ENCODE data around the gene CALML6.
"Not testable (repeated sequence)": the region's sequence is repeated elsewhere in the genome, so short reads cannot be mapped to it uniquely, and the experiment has no call there.

CALML6 gene

GRCh38 chr1:1926886-1927660, 12.0 kb downstream of the CALML6 start:
- no peak for DNase-seq

DNA sequence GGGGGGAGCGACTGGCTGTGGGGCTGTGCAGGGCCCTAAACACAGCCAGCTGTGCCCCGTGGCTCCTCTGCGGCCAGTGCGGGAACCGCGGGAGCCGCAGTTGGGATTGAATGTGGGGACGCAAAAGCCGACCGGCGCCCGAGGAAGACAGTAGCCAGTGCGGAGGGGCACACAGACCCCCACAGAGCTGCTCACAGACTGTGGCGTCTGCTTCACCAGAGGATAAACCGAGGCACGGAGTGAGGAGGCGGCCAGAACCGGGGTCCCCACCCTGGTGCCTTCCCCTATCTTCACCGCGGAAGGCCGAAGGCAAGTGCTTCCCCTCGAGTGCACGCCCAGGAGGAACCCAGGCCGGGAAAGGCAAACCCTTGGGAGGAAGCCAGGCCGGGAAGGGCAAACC, 12.7 kb downstream of the CALML6 start:
- no peak for DNase-seq

DNA sequence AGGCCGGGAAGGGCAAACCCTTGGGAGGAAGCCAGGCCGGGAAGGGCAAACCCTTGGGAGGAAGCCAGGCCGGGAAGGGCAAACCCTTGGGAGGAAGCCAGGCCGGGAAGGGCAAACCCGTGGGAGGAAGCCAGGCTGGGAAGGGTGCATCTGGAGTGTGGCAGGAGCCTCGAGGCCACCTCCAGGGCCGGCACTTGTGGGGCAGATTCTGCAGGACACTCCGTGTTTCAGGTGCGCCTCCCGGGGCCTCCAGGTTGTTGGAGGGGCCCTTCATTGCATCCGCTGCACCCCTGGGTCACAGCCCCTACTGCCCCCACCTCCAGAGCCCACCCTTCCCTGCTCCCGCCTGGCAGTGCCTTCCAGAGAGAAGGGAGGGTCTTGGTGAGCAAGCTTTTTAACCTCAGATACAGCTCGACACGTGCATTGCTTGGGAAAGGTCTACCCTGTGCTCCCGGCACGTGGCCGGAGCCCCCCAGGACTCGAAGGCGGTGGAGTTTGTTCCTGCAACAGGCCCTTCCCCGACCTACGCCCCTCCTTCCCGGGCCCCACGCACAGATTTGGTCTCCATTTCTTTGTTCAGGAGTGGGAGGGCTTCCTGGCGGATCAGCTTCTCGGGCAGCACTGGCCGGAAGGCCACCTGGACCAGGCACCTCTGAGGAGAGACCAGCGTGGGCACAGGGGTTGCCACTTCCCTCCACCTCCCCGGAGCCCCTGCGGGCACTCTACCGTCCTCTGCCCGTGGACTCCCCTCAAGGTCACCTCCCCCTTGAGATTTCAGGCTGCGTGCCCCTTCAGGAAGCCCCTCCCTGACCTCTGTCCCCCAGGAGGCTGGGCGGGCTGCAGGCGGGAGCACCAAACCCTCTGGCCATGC, 13.4 kb downstream of the CALML6 start:
- DNase-seq, result no peak

- DNase-seq, result no peak
Observed at GRCh38 chr1:1929102-1929638, 14.1 kb downstream of the CALML6 start.

GRCh38 chr1:1929639-1930545, 14.8 kb downstream of the CALML6 start:
- no peak for DNase-seq

DNA sequence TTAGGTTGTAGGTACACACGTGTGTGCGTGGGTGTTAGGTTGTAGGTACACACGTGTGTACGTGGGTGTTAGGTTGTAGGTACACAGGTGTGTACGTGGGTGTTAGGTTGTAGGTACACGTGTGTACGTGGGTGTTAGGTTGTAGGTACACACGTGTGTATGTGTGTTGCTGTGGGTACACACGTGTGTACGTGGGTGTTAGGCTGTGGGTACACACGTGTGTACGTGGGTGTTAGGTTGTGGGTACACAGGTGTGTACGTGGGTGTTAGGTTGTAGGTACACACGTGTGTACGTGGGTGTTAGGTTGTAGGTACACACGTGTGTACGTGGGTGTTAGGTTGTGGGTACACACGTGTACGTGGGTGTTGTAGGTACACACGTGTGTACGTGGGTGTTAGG, 19.8 kb downstream of the CALML6 start:
- not testable (repeated sequence) for DNase-seq

GRCh38 chr1:1937061-1937460, 22.0 kb downstream of the CALML6 start:
- DNase-seq, result no peak

DNA sequence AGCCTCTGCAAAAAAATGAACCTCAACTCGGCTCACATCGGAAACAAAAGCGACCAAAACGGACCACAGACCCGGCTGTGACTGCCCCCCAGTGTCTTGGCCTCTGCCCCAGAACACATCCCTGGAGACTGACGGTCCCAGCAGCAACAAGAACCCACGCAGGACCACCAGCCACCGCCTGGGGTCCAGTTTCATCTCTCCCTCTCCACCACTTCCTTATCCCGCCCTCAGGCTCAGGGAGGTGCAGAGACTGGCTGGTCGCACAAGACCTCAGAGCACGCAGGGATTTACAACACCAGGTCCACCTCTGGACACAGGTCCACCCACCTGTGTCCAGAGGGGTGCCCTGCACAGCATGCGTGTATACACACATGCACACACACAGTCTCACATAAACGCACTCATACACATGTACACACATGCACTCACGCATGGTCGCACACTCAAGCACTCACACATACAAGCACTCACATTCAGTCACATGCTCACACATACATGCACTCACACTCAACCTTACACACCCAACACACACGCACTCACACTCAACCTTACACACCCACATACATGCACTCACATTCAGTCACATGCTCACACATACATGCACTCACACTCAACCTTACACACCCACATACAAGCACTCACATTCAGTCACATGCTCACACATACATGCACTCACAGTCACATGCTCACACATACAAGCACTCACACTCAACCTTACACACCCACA, 22.7 kb downstream of the CALML6 start:
- no peak for DNase-seq

DNA sequence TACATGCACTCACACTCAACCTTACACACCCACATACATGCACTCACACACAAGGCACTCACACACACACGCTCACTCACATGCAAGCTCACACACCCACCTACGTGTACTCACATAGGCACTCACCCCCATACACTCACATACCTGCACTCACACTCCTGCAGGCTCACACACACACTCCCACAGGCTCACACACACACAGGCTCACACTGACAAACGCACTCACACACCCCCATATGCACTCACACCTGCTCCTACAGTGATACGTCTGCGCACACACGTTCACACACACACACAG, 23.2 kb downstream of the CALML6 start:
- no peak for DNase-seq

DNA sequence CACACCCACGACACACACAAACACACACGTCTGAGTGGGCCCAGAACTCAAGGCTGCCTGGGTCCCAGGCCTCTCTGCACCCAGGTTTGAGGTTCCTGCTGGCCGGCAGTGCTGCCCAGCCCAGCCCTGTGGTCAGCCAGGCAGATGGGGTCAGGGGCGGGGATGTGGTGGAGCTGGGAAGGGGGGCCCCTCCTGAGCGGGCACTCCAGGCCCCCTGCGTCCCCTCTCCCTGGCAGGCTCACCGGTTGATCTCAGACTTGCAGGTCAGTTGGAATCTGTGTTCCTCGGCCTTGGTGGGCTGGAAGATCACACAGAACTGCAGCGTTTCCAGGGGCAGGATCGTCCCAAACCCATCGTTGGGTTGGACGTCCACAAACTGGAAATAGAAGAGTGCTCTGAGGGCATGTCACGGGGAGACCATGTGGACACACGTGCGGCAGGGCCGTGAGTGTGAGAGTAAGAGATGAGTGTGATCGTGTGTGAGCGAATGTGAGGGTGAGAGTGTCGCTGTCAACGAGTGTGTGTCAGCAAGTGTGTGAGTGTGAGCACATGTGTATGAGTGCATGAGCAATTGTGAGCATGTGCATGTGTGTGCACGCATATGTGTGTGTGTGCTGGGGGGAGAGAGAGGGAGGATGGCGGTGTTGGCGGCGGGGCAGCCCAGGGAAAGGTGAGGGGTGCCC, 23.7 kb downstream of the CALML6 start:
- no peak for DNase-seq

- DNase-seq, result no peak
Observed at GRCh38 chr1:1939296-1940122, 24.4 kb downstream of the CALML6 start.

- no peak for DNase-seq
Observed at GRCh38 chr1:1940123-1940425, 25.0 kb downstream of the CALML6 start.

GRCh38 chr1:1941211-1941841, 26.3 kb downstream of the CALML6 start:
- DNase-seq, result no peak

DNA sequence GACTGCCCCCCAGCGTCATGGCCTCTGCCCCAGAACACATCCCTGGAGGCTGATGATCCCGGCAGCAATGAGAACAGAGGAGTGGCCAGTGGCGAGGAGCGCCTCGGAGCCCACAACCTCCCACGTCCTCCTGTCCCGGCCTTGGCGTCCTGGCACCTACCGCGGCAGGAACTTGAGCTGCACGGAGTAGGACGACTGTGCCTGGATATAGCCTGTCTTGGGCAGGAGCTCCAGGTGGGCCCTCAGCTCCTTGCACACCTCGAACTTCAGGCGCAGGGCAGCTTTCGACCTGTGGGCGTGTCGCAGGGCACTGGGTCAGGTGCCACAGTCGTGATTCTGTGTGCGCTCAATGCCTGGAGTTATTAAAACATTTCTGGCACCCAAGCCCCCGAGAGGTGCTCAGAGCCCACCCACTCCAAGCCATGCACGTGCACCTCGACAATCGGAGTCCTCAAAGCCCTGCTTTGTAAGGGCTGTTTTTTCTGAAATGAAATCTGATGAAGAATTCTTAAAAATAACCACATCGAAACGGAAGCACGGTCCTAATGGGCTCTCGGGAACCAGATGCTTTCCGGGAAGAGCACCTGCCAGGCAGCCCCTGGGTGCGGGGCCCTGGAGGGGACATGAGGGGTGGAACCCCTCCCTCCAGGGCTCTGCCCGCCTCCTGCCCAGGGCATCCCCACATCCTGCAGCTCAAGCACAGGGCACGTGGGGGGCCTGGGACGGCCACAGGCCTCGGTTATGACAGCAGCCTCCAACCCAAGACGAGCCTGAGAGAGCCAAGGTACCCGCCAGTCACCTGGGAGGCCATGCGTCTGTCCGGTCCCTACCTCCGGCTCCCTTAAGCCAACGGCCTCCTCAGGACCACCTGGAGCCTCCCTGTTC, 27.1 kb downstream of the CALML6 start:
- no peak for DNase-seq

- DNase-seq, result no peak
Observed at GRCh38 chr1:1942753-1943656, 27.9 kb downstream of the CALML6 start.

DNA sequence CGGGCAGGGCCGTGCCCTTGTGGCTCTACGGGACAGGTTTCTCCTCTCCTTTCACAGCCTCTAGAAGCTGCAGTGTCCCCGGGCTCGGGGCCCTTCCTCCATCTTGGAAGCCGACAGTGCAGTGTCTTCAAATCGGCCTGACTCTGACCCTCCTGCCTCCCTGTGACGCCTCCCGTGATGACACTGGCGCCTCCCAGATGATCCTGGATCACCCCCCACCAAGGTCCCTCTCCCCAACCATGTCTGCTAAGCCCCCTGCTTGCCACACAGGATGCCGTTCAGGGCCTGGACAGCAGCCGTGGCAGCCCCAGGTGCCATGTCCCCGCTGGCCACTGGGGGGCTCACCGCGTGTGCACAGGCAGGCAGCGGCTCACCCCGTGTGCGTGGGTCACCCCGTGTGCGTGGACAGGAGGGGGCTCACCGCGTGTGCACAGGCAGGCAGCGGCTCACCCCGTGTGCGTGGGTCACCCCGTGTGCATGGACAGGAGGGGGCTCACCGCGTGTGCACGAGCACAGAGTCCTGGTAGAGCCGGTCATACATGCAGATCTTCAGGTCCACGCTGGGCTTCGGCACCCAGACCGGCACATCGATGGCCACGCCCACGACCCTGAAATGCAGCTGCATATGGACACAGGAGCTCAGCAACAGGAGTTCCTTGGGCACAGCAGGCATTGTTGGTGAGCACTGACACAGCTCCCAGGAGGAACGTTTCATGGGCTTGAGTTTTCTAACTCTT, 28.9 kb downstream of the CALML6 start:
- peak; percentile 47 to 58 for DNase-seq

- DNase-seq, result no peak
Observed at GRCh38 chr1:1945782-1946393, 30.8 kb downstream of the CALML6 start.
